ENCODE results near the gene GRIN2A. TPM values are rescaled to one million over a fixed set of nuclear protein-coding genes. Genes with fewer than 3 reads are reported as not detected.

Gene GRIN2A
- total and polyA plus RNA-seq, 10 donors = under 0.01 to 0.10 (median 0.03) TPM; not detected in 7

DNA sequence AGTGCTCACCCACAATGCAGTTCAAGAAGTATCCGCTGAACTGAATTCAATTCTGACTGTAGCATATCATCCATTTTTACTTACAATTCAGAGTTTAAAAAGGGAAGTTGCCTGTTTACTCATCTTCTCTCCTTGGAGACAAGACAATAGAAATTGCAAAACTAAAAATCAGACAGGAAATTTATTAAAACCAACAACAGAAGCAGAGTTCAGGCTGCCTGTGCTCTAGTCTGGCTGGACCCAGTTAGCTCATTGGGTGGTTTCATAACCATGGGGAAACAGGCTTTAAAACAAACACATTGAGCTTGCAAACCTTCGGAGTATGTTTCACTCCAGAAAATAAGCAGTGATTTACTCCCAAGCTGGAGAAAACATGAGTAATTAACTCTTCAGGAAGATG lies 321.4 kb downstream of the GRIN2A start:
- H3K27ac ChIP-seq = no peak overlapping the region
- H3K4me1 ChIP-seq = no peaks in the 10 kb centered on the region
- TF ChIP-seq, protein P1, sequence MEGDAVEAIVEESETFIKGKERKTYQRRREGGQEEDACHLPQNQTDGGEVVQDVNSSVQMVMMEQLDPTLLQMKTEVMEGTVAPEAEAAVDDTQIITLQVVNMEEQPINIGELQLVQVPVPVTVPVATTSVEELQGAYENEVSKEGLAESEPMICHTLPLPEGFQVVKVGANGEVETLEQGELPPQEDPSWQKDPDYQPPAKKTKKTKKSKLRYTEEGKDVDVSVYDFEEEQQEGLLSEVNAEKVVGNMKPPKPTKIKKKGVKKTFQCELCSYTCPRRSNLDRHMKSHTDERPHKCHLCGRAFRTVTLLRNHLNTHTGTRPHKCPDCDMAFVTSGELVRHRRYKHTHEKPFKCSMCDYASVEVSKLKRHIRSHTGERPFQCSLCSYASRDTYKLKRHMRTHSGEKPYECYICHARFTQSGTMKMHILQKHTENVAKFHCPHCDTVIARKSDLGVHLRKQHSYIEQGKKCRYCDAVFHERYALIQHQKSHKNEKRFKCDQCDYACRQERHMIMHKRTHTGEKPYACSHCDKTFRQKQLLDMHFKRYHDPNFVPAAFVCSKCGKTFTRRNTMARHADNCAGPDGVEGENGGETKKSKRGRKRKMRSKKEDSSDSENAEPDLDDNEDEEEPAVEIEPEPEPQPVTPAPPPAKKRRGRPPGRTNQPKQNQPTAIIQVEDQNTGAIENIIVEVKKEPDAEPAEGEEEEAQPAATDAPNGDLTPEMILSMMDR (IDR thresholded peaks at IDR 0.05 in 8 of 11, conservative IDR thresholded peaks at IDR 0.05 in 3 of 11) = no peak
- TF ChIP-seq POLR2AphosphoS5 (IDR thresholded peaks at IDR 0.05) = no peak
- no peak for TF ChIP-seq POLR2A (IDR thresholded peaks at IDR 0.05)
- H3K4me3 ChIP-seq = no peak overlapping the region
- intact Hi-C loops (cut with DNase I; ENCODE audit: low total_unique reads) = no loop called here
- H3K27me3 ChIP-seq (replicated peaks in 1 of 7) = no peaks in the 10 kb centered on the region
- no peak for DNase-seq
- 71 to 84% (median 81%) methylated on average over 2 of the region's 2 CpGs for WGBS, 5 donors
- no peaks in the 10 kb centered on the region for H3K9me3 ChIP-seq
- H3K36me3 ChIP-seq = no peaks in the 10 kb centered on the region

DNA sequence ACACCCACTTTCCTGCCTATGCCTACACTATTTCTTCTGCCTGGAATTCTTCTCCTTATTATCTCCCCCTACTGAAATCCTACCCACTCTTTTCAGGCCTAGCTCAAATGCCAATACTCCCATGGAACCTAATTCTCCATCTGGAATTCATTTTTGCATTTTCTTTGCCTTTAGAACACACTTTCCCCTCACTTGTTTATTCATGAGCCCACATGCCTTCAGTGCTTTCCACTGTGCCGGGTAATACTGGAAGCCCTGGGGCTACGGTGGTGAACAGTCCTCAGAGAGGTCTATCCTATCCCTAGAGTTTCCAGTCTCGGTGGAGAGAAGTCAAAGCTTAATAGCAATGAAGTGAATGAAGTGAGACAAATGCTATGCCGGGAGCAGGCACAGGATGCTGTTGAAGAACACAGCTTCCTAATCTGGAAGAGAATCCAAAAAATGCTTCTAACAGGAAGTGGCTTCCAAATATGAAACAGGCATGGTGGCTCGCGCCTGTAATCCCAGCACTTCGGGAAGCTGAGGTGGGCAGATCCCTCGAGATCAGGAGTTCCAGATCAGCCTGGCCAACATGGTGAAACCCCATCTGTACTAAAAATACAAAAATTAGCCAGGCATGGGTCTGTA lies 322.4 kb downstream of the GRIN2A start:
- Histone ChIP-seq H3K27me3 (replicated peaks in 1 of 7) (no peaks in the 10 kb centered on the region), H3K9me3 (no peaks in the 10 kb centered on the region), H3K36me3 (no peaks in the 10 kb centered on the region), H3K4me3 (no peak overlapping the region), H3K4me1 (no peaks in the 10 kb centered on the region), H3K27ac (no peak overlapping the region)
- 63 to 73% (median 67%) methylated on average over 8 of the region's 8 CpGs for WGBS, 5 donors
- TF ChIP-seq, protein P1 (IDR thresholded peaks at IDR 0.05 in 8 of 11, conservative IDR thresholded peaks at IDR 0.05 in 3 of 11) = no peak
- TF ChIP-seq POLR2AphosphoS5 (IDR thresholded peaks at IDR 0.05) = no peak
- TF ChIP-seq POLR2A (IDR thresholded peaks at IDR 0.05) = no peak
- DNase-seq = no peak
- intact Hi-C loops (cut with DNase I; ENCODE audit: low total_unique reads) = no loop called here

DNA sequence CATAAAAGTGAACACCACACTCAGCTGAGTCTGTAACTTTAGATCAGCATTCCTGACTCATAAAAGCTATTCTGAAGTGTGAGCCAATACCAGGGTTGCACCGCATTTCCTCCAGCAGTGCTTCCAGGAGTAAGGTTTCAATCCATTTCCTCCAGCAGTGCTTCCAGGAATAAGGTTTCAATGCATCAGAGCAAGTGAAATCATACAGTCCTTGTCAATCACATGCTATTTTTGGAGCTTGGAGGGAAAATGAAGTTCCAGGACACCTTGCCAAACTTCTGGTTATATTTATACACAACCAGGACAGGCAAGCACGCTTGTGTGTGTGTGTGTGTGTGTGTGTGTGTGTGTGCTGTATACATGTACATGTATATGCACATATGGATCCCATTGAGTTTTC lies 327.6 kb downstream of the GRIN2A start:
- TF ChIP-seq, protein P1 (IDR thresholded peaks at IDR 0.05 in 8 of 11, conservative IDR thresholded peaks at IDR 0.05 in 3 of 11) = no peak
- no peak for TF ChIP-seq POLR2AphosphoS5 (IDR thresholded peaks at IDR 0.05)
- no peak for TF ChIP-seq POLR2A (IDR thresholded peaks at IDR 0.05)
- no peaks in the 10 kb centered on the region for H3K9me3 ChIP-seq
- intact Hi-C loops (cut with DNase I; ENCODE audit: low total_unique reads) = no loop called here
- no peaks in the 10 kb centered on the region for H3K4me1 ChIP-seq
- no peaks in the 10 kb centered on the region for H3K36me3 ChIP-seq
- H3K4me3 ChIP-seq = no peak overlapping the region
- H3K27ac ChIP-seq = no peak overlapping the region
- H3K27me3 ChIP-seq (replicated peaks in 1 of 7) = peaks cover 0 to 4% (median 0%) of the 10 kb centered on the region in 7 donors
- 43 to 71% (median 58%) methylated on average over 2 of the region's 2 CpGs for WGBS, 5 donors
- no peak for DNase-seq

DNA sequence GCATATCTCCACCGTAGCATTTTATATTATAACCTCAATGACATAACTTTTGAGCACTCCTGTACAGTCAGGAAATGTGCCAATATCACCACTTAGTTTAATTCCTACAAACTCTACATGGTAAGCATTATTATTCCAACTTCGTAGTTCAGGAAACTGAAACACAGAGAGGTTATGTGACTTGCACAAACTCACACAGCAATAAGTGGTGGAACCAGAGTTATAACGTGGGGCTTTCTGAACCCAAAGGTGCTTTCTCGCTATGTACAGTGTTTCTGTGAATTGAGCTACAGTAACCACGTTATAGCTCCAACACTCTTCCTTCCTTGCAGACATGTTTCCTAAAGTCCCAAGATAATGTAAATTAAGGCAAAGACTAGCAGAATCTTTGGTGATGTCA lies 330.2 kb downstream of the GRIN2A start:
- Histone ChIP-seq H3K4me3 (no peak overlapping the region), H3K27ac (no peak overlapping the region), H3K36me3 (no peaks in the 10 kb centered on the region), H3K27me3 (replicated peaks in 1 of 7) (peaks cover 0 to 4% (median 0%) of the 10 kb centered on the region in 7 donors), H3K4me1 (no peaks in the 10 kb centered on the region), H3K9me3 (no peaks in the 10 kb centered on the region)
- 75 to 84% (median 80%) methylated on average over 5 of the region's 5 CpGs for WGBS, 5 donors
- intact Hi-C loops (cut with DNase I; ENCODE audit: low total_unique reads) = no loop called here
- TF ChIP-seq POLR2A (IDR thresholded peaks at IDR 0.05) = no peak
- no peak for TF ChIP-seq POLR2AphosphoS5 (IDR thresholded peaks at IDR 0.05)
- TF ChIP-seq, protein P1 (IDR thresholded peaks at IDR 0.05 in 8 of 11, conservative IDR thresholded peaks at IDR 0.05 in 3 of 11) = no peak
- no peak for DNase-seq

Measured in spleen (tissue), 11 donors.